ENCODE measurements around the gene CALR3.
A peak's percentile ranks its signal among the peaks of the same experiment; 100 is the strongest.

The CALR3 gene

GRCh38 chr19:16461630-16462051, 34.3 kb downstream of the CALR3 start:
- H3K36me3 ChIP-seq (ENCODE audit: control insufficient read depth, insufficient read depth, low read length): no peaks in the 10 kb centered on the region
- no peak overlapping the region for H4K8ac ChIP-seq (ENCODE audit: low read depth, low read length)
- peaks cover 37% of the 10 kb centered on the region for H3K79me1 ChIP-seq (ENCODE audit: low read length)
- H3K4me2 ChIP-seq (ENCODE audit: low read length): no peak overlapping the region
- H3K23ac ChIP-seq (ENCODE audit: low read length): no peak overlapping the region
- H2BK5ac ChIP-seq (ENCODE audit: low read length): no peak overlapping the region
- no peak overlapping the region for H2BK15ac ChIP-seq (replicated peaks; ENCODE audit: low read depth)
- no peak overlapping the region for H3K4ac ChIP-seq (ENCODE audit: low read depth, low read length)
- H3K79me2 ChIP-seq (ENCODE audit: control insufficient read depth, insufficient read depth, low read length): peaks cover 55% of the 10 kb centered on the region
- no peak overlapping the region for H2BK120ac ChIP-seq (ENCODE audit: low read depth, low read length)
- no peak for DNase-seq
- no peak overlapping the region for H3K4me3 ChIP-seq (ENCODE audit: low read length)
- H2AK5ac ChIP-seq (ENCODE audit: low read length): no peak overlapping the region
- H3K56ac ChIP-seq (ENCODE audit: low read length): no peak overlapping the region
- no peak overlapping the region for H3K18ac ChIP-seq (ENCODE audit: low read length)
- peaks cover 13% of the 10 kb centered on the region for H3K4me1 ChIP-seq (ENCODE audit: control insufficient read depth, low read depth, low read length)
- no peaks in the 10 kb centered on the region for H3K27me3 ChIP-seq (ENCODE audit: insufficient read depth, low read length, poor library complexity)
- H4K5ac ChIP-seq (ENCODE audit: low read length): no peak overlapping the region
- no peak overlapping the region for H3K9ac ChIP-seq (ENCODE audit: low read length)
- WGBS (ENCODE audit: extremely low coverage, insufficient coverage, low lambda C conversion rate): no CpG with 5 or more reads among the region's 9 CpGs
- H3K27ac ChIP-seq (ENCODE audit: low read depth, low read length): no peak overlapping the region

GRCh38 chr19:16460454-16460853, 35.5 kb downstream of the CALR3 start:
- H2AK5ac ChIP-seq (ENCODE audit: low read length): no peak overlapping the region
- H2BK5ac ChIP-seq (ENCODE audit: low read length): no peak overlapping the region
- H4K8ac ChIP-seq (ENCODE audit: low read depth, low read length): no peak overlapping the region
- H2BK120ac ChIP-seq (ENCODE audit: low read depth, low read length): no peak overlapping the region
- H3K4ac ChIP-seq (ENCODE audit: low read depth, low read length): no peak overlapping the region
- H3K79me1 ChIP-seq (ENCODE audit: low read length): peaks cover 38% of the 10 kb centered on the region
- H3K4me3 ChIP-seq (ENCODE audit: low read length): no peak overlapping the region
- no peak for DNase-seq
- no peaks in the 10 kb centered on the region for H3K36me3 ChIP-seq (ENCODE audit: control insufficient read depth, insufficient read depth, low read length)
- H3K79me2 ChIP-seq (ENCODE audit: control insufficient read depth, insufficient read depth, low read length): peaks cover 57% of the 10 kb centered on the region
- peaks cover 13% of the 10 kb centered on the region for H3K4me1 ChIP-seq (ENCODE audit: control insufficient read depth, low read depth, low read length)
- H3K4me2 ChIP-seq (ENCODE audit: low read length): no peak overlapping the region
- no peak overlapping the region for H3K27ac ChIP-seq (ENCODE audit: low read depth, low read length)
- H3K27me3 ChIP-seq (ENCODE audit: insufficient read depth, low read length, poor library complexity): no peaks in the 10 kb centered on the region
- H3K23ac ChIP-seq (ENCODE audit: low read length): no peak overlapping the region
- H3K18ac ChIP-seq (ENCODE audit: low read length): no peak overlapping the region
- H4K5ac ChIP-seq (ENCODE audit: low read length): no peak overlapping the region
- H3K9ac ChIP-seq (ENCODE audit: low read length): no peak overlapping the region
- H2BK15ac ChIP-seq (replicated peaks; ENCODE audit: low read depth): no peak overlapping the region
- no peak overlapping the region for H3K56ac ChIP-seq (ENCODE audit: low read length)
- WGBS (ENCODE audit: extremely low coverage, insufficient coverage, low lambda C conversion rate): no CpG with 5 or more reads among the region's 8 CpGs

- Histone ChIP-seq H3K23ac (ENCODE audit: low read length) (no peak overlapping the region), H3K9ac (ENCODE audit: low read length) (no peak overlapping the region), H3K18ac (ENCODE audit: low read length) (no peak overlapping the region), H4K8ac (ENCODE audit: low read depth, low read length) (no peak overlapping the region), H3K27me3 (ENCODE audit: insufficient read depth, low read length, poor library complexity) (no peaks in the 10 kb centered on the region), H4K5ac (ENCODE audit: low read length) (no peak overlapping the region), H3K56ac (ENCODE audit: low read length) (no peak overlapping the region), H3K4me3 (ENCODE audit: low read length) (no peak overlapping the region), H2BK5ac (ENCODE audit: low read length) (no peak overlapping the region), H2BK15ac (replicated peaks; ENCODE audit: low read depth) (no peak overlapping the region), H2AK5ac (ENCODE audit: low read length) (no peak overlapping the region), H2BK120ac (ENCODE audit: low read depth, low read length) (no peak overlapping the region), H3K36me3 (ENCODE audit: control insufficient read depth, insufficient read depth, low read length) (no peaks in the 10 kb centered on the region), H3K79me1 (ENCODE audit: low read length) (peaks cover 37% of the 10 kb centered on the region), H3K4ac (ENCODE audit: low read depth, low read length) (no peak overlapping the region), H3K27ac (ENCODE audit: low read depth, low read length) (no peak overlapping the region), H3K4me2 (ENCODE audit: low read length) (no peak overlapping the region), H3K4me1 (ENCODE audit: control insufficient read depth, low read depth, low read length) (peaks cover 13% of the 10 kb centered on the region), H3K79me2 (ENCODE audit: control insufficient read depth, insufficient read depth, low read length) (peaks cover 54% of the 10 kb centered on the region)
- no peak for DNase-seq
- WGBS (ENCODE audit: extremely low coverage, insufficient coverage, low lambda C conversion rate): no CpG with 5 or more reads among the region's 3 CpGs
Observed at GRCh38 chr19:16459680-16460079, 36.3 kb downstream of the CALR3 start.

- no peak overlapping the region for H3K9ac ChIP-seq (ENCODE audit: low read length)
- no peak overlapping the region for H3K4me2 ChIP-seq (ENCODE audit: low read length)
- DNase-seq: no peak
- H2BK5ac ChIP-seq (ENCODE audit: low read length): no peak overlapping the region
- peaks cover 12% of the 10 kb centered on the region for H3K4me1 ChIP-seq (ENCODE audit: control insufficient read depth, low read depth, low read length)
- H3K56ac ChIP-seq (ENCODE audit: low read length): peak overlapping the region; percentile 51
- no peak overlapping the region for H3K27ac ChIP-seq (ENCODE audit: low read depth, low read length)
- no peak overlapping the region for H4K5ac ChIP-seq (ENCODE audit: low read length)
- H3K23ac ChIP-seq (ENCODE audit: low read length): no peak overlapping the region
- no peak overlapping the region for H3K18ac ChIP-seq (ENCODE audit: low read length)
- no peak overlapping the region for H2BK120ac ChIP-seq (ENCODE audit: low read depth, low read length)
- peaks cover 39% of the 10 kb centered on the region for H3K79me1 ChIP-seq (ENCODE audit: low read length)
- no peak overlapping the region for H2AK5ac ChIP-seq (ENCODE audit: low read length)
- H3K36me3 ChIP-seq (ENCODE audit: control insufficient read depth, insufficient read depth, low read length): no peaks in the 10 kb centered on the region
- H4K8ac ChIP-seq (ENCODE audit: low read depth, low read length): no peak overlapping the region
- no CpG with 5 or more reads among the region's 25 CpGs for WGBS (ENCODE audit: extremely low coverage, insufficient coverage, low lambda C conversion rate)
- H3K4me3 ChIP-seq (ENCODE audit: low read length): no peak overlapping the region
- no peak overlapping the region for H3K4ac ChIP-seq (ENCODE audit: low read depth, low read length)
- H3K79me2 ChIP-seq (ENCODE audit: control insufficient read depth, insufficient read depth, low read length): peaks cover 52% of the 10 kb centered on the region
- no peaks in the 10 kb centered on the region for H3K27me3 ChIP-seq (ENCODE audit: insufficient read depth, low read length, poor library complexity)
- no peak overlapping the region for H2BK15ac ChIP-seq (replicated peaks; ENCODE audit: low read depth)
Observed at GRCh38 chr19:16458391-16459341, 37.3 kb downstream of the CALR3 start.

GRCh38 chr19:16457954-16458331, 38.0 kb downstream of the CALR3 start:
- Histone ChIP-seq H2AK5ac (ENCODE audit: low read length) (no peak overlapping the region), H3K4me2 (ENCODE audit: low read length) (no peak overlapping the region), H3K4me3 (ENCODE audit: low read length) (no peak overlapping the region), H4K8ac (ENCODE audit: low read depth, low read length) (no peak overlapping the region), H3K79me2 (ENCODE audit: control insufficient read depth, insufficient read depth, low read length) (peaks cover 44% of the 10 kb centered on the region), H3K56ac (ENCODE audit: low read length) (peak overlapping the region; percentile 39), H2BK120ac (ENCODE audit: low read depth, low read length) (no peak overlapping the region), H3K23ac (ENCODE audit: low read length) (no peak overlapping the region), H3K18ac (ENCODE audit: low read length) (no peak overlapping the region), H2BK5ac (ENCODE audit: low read length) (no peak overlapping the region), H3K9ac (ENCODE audit: low read length) (no peak overlapping the region), H3K4ac (ENCODE audit: low read depth, low read length) (no peak overlapping the region), H2BK15ac (replicated peaks; ENCODE audit: low read depth) (no peak overlapping the region), H3K27me3 (ENCODE audit: insufficient read depth, low read length, poor library complexity) (no peaks in the 10 kb centered on the region), H3K79me1 (ENCODE audit: low read length) (peaks cover 32% of the 10 kb centered on the region), H3K27ac (ENCODE audit: low read depth, low read length) (no peak overlapping the region), H4K5ac (ENCODE audit: low read length) (no peak overlapping the region), H3K36me3 (ENCODE audit: control insufficient read depth, insufficient read depth, low read length) (no peaks in the 10 kb centered on the region), H3K4me1 (ENCODE audit: control insufficient read depth, low read depth, low read length) (peaks cover 12% of the 10 kb centered on the region)
- WGBS (ENCODE audit: extremely low coverage, insufficient coverage, low lambda C conversion rate): no CpG with 5 or more reads among the region's 8 CpGs
- no peak for DNase-seq

All from mesendoderm (in vitro differentiated cells).